ENCODE measurements around the gene CCT8L2. TPM values are rescaled to one million over a fixed set of nuclear protein-coding genes. Genes with fewer than 3 reads are reported as not detected.

Gene CCT8L2
- total RNA-seq = not detected in 2 replicates

GRCh38 chr22:16592710-16593109, at the start of gene CCT8L2:
TSS of gene CCT8L2 (minus strand) at chr22:16592810. CDS start at chr22:16592550, 260 bp downstream.

Other genes starting within 250 kb of the CCT8L2 start
- gene XKR3, start 232.6 kb upstream of the CCT8L2 start, total RNA-seq = not detected in 2 replicates